GM12878 (cell line): ENCODE results near the gene ABCC5. TPM values are rescaled to one million over a fixed set of nuclear protein-coding genes. Genes with fewer than 3 reads are reported as not detected.

ENCODE experiments used
- ATAC-seq: fragments of 200-7000 bp; cut with Tn5 transposase; 3 replicates; pipeline ENCODE4 v1.9.1; 2020; ENCODE audit warnings: mild to moderate bottlenecking, moderate library complexity
- BruUV-seq: library from RNA; stranded (reverse); fragments of 400-500 nt; replicated peaks from 2 replicates; lab custom pipeline; 2021; lab: Mats Ljungman, UMichigan
- CTCF ChIA-PET: fragments of 300-600 bp; sonication (Branson Sonifier 250); formaldehyde crosslinking; extraction: SDS; loops from one replicate; lab custom pipeline; 2021; ENCODE audit warnings: inconsistent platforms; lab: Yijun Ruan, JAX
- POLR2A ChIA-PET: fragments of 350-600 bp; formaldehyde crosslinking; extraction: SDS; loops from one replicate; lab custom pipeline; 2021; ENCODE audit warnings: inconsistent platforms; lab: Charles Lee
- RAD21 ChIA-PET: fragments of 300-600 bp; sonication (Branson Sonifier 250); formaldehyde crosslinking; loops from one replicate; lab custom pipeline; 2023; ENCODE audit warnings: antibody characterized with exemption; ENCODE audit not compliant: unreplicated experiment; lab: Charles Lee
- SMC1A ChIA-PET: fragments of 300-600 bp; sonication (Branson Sonifier 250); formaldehyde crosslinking; loops from one replicate; lab custom pipeline; 2023; ENCODE audit not compliant: unreplicated experiment, uncharacterized antibody; lab: Charles Lee
- DNase-seq: peaks from one replicate; pipeline ENCODE4 v3.0.0-alpha.2; 2011; ENCODE audit warnings: low read depth, low spot score
- FAIRE-seq: peaks from 3 replicates; lab custom pipeline; 2011; peaks lifted over from hg19 to GRCh38; lab: Jason Lieb, UNC
- H2AFZ ChIP-seq: 2 replicates; pipeline ENCODE4 v1.6.0; 2011; ENCODE audit warnings: low read depth, low read length, control low read depth; ENCODE audit not compliant: control insufficient read depth
- H3K27ac ChIP-seq: 2 replicates; pipeline ENCODE4 v1.5.1; 2011; ENCODE audit warnings: control low read depth; ENCODE audit not compliant: control insufficient read depth, insufficient read depth
- H3K27me3 ChIP-seq, 2 experiments: replicated peaks in 1 of 2; 2 replicates each; pipeline versions ENCODE4 v1.6.0 to v1.6.1; 2011; ENCODE audit warnings: low read length in 1 of 2; ENCODE audit not compliant: control insufficient read depth in 2 of 2, insufficient read depth in 2 of 2
- H3K36me3 ChIP-seq, 2 experiments: 2 replicates each; pipeline ENCODE4 v1.5.1; 2011; ENCODE audit warnings: low read length in 1 of 2; ENCODE audit not compliant: control insufficient read depth in 2 of 2, insufficient read depth in 2 of 2
- H3K4me1 ChIP-seq: 2 replicates; pipeline ENCODE4 v1.6.1; 2011; ENCODE audit warnings: mild to moderate bottlenecking, low read length, moderate library complexity, mixed read lengths; ENCODE audit not compliant: control insufficient read depth, insufficient read depth
- H3K4me2 ChIP-seq: 2 replicates; pipeline ENCODE4 v1.6.0; 2011; ENCODE audit warnings: control low read depth; ENCODE audit not compliant: control insufficient read depth, insufficient read depth
- H3K4me3 ChIP-seq: fragments of 200-600 bp; sonication (generic); 2 replicates; pipeline ENCODE4 v1.5.1; 2016
- H3K79me2 ChIP-seq: 2 replicates; pipeline ENCODE4 v1.6.0; 2011; ENCODE audit warnings: low read length; ENCODE audit not compliant: control insufficient read depth, insufficient read depth
- H3K9ac ChIP-seq: 2 replicates; pipeline ENCODE4 v1.8.0; 2011; ENCODE audit warnings: low read length, control low read depth, mixed read lengths; ENCODE audit not compliant: control insufficient read depth, insufficient read depth
- H3K9me3 ChIP-seq: replicated peaks from 3 replicates; pipeline ENCODE4 v1.5.1; 2011; ENCODE audit warnings: mild to moderate bottlenecking, low read length; ENCODE audit not compliant: control insufficient read depth, insufficient read depth
- H4K20me1 ChIP-seq: 2 replicates; pipeline ENCODE4 v1.6.0; 2011; ENCODE audit not compliant: control insufficient read depth, insufficient read depth
- BCL3 ChIP-seq: IDR thresholded peaks from 2 replicates; pipeline ENCODE4 v1.6.1; 2011; ENCODE audit warnings: borderline replicate concordance, low read depth, mild to moderate bottlenecking, moderate library complexity, low read length; ENCODE audit not compliant: insufficient read depth, poor library complexity, severe bottlenecking
- NR2F1 ChIP-seq: fragments of 450-650 bp; conservative IDR thresholded peaks from 2 replicates; pipeline ENCODE4 v1.6.1; 2017; ENCODE audit warnings: mild to moderate bottlenecking
- ZBTB11 ChIP-seq: fragments of 450-650 bp; formaldehyde crosslinking; IDR thresholded peaks from 2 replicates; pipeline ENCODE4 v1.5.0; 2022; ENCODE audit warnings: mild to moderate bottlenecking, missing genetic modification characterization
- WGBS: methylation state at CpG from one replicate; pipeline ENCODE4 v1.1.6; 2016; ENCODE audit warnings: low lambda C conversion rate; ENCODE audit not compliant: insufficient replicate concordance, insufficient coverage; ENCODE audit errors: missing lambda C conversion rate; 5-methylcytosine and 5-hydroxymethylcytosine counted together
- in situ Hi-C: fragments of 300-500 bp; cut with MboI; formaldehyde crosslinking; loops from 9 replicates; pipeline ENCODE4 v1.14.3; 2018; ENCODE audit warnings: mixed read lengths
- intact Hi-C: fragments of 100-400 bp; cut with micrococcal nuclease; formaldehyde crosslinking; loops from one replicate; pipeline ENCODE4 v1.14.2; 2022; ENCODE audit not compliant: unreplicated experiment
- polyA plus RNA-seq, 11 experiments: library from polyadenylated mRNA; depleted of rRNA in 4 of 11; unstranded in 6 of 11; stranded (reverse) in 5 of 11; fragments of >200 nt; fragmentation: Nextera tagmentation in 4 of 11; fragmentation: Illumina TruSeq in 1 of 11; extraction: Ambion mirVana in 4 of 11; extraction: Trizol in 1 of 11; gene quantifications; 1 replicate in 1 of 11; 2 replicates in 10 of 11; pipeline versions ENCODE4 v1.2.1 to v1.2.3, GENCODE V29; 2011 to 2016; ENCODE audit warnings: inconsistent platforms in 2 of 11, missing spikeins in 2 of 11, low read depth in 1 of 11
- total RNA-seq, 4 experiments: library from RNA; depleted of rRNA in 3 of 4; stranded (reverse); fragments of >200 nt in 3 of 4; fragmentation: Illumina TruSeq in 1 of 4; extraction: Trizol in 1 of 4; gene quantifications; 2 replicates each; pipeline versions ENCODE4 v1.2.1 to v1.2.3, GENCODE V29; 2013 to 2021

ABCC5 gene
- total and polyA plus RNA-seq, 10 of the 15 experiments (the other 5 are each of a cell fraction or from before 2014, with no cell fraction given) = 6.0 to 17.8 (median 9.7) TPM

GRCh38 chr3:183924543-183924942 is 93.1 kb downstream of the ABCC5 start:
- FAIRE-seq (no peak), ATAC-seq (no peak), DNase-seq (no peak)
- TF ChIP-seq BCL3 (no peak), NR2F1 (no peak), ZBTB11 (CRISPR knock-in tag) (no peak)
- CTCF ChIA-PET = interaction anchor here (1.8 kb wide), 1 partner anchor 93 kb away, joined by 7 read pairs; the partner anchor contains the start of gene ABCC5
- no peaks in the 10 kb centered on the region for H3K4me1 ChIP-seq
- H3K36me3 ChIP-seq = no peaks in the 10 kb centered on the region; a peak in 1 of 4 replicates
- SMC1A ChIA-PET = no interaction called here
- no TSS peak for BruUV-seq
- no peaks in the 10 kb centered on the region for H3K27me3 ChIP-seq
- no peak overlapping the region for H3K27ac ChIP-seq
- H3K9ac ChIP-seq = no peak overlapping the region
- POLR2A ChIA-PET = no interaction called here
- no peak overlapping the region for H2AFZ ChIP-seq
- H3K4me3 ChIP-seq = no peak overlapping the region
- H4K20me1 ChIP-seq = no peaks in the 10 kb centered on the region
- in situ Hi-C loops (no loop called here), intact Hi-C loops (no loop called here)
- no peak overlapping the region for H3K4me2 ChIP-seq
- H3K9me3 ChIP-seq = no peaks in the 10 kb centered on the region
- no peaks in the 10 kb centered on the region for H3K79me2 ChIP-seq
- RAD21 ChIA-PET = no interaction called here
- 50% methylated on average over 3 of the region's 3 CpGs for WGBS
